ENCODE measurements around the gene PRKCG.

PRKCG gene

DNA sequence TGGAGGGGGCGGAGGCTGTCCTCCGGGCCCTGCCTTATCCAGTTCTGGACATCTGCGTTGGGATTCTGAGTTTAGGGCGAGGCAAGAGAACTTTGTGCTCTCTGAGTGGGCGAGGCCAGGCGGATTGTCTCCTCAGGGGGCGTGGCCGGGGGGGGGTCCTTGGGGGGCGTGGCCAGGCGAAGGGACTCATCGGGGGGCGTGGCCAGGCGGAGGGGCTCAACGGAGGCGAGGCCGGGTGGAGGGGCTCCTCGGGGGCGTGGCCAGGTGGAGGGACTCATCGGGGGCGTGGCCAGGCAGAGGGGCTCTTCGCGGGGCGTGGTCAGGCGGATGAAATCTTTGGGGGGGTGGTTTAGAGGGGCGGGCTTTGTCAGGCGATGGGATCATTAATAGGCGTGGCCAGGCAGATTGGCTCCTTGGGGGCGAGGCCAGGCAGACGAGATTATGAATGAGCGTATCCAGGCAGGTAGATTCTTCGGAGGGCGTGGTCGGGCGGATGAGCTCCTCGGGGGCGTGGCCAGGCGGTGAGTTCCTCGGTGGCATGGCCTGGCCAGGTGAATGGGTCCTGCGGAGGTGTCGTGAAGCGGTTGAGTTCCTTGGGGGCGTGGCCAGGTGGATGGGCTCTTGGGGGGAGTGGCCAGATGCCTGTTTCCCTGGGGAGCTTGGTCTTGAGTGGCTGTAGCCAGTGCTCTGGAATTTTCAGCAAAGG lies 16.8 kb downstream of the PRKCG start:
- no peak for DNase-seq (ENCODE audit: low spot score)

GRCh38 chr19:53900191-53900860 lies 18.3 kb downstream of the PRKCG start:
- DNase-seq (ENCODE audit: low spot score) = no peak

GRCh38 chr19:53903055-53903680 lies 21.2 kb downstream of the PRKCG start:
- DNase-seq (ENCODE audit: low spot score) = no peak

DNA sequence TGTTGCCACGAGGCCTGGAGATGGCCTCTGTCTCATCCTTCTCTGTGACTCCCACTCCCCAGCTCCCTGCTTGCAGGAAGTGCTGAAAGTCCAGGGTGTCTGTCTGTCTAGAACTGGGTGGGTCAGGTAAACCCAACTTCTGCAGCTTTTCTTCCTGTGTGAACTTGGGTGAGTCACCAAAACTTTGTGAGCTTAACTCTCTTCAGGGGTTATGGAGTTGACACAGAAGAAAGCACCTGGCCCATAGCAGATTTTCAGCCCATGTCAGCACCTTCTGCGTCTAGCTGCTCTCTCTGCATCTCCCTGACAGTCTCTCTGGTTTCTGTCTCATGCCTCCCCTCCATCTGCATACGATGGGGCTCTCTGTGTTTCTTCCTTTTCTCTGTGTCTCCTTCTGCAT lies 22.9 kb downstream of the PRKCG start:
- DNase-seq (ENCODE audit: low spot score) = no peak

GRCh38 chr19:53905787-53906186 lies 23.8 kb downstream of the PRKCG start:
- DNase-seq (ENCODE audit: low spot score) = no peak

- no peak for DNase-seq (ENCODE audit: low spot score)
These were observed 24.5 kb downstream of the PRKCG start for GRCh38 chr19:53906211-53907192.

GRCh38 chr19:53907193-53907581 lies 25.2 kb downstream of the PRKCG start:
- no peak for DNase-seq (ENCODE audit: low spot score)

- no peak for DNase-seq (ENCODE audit: low spot score)
These were observed 25.7 kb downstream of the PRKCG start for GRCh38 chr19:53907690-53908089.

DNA sequence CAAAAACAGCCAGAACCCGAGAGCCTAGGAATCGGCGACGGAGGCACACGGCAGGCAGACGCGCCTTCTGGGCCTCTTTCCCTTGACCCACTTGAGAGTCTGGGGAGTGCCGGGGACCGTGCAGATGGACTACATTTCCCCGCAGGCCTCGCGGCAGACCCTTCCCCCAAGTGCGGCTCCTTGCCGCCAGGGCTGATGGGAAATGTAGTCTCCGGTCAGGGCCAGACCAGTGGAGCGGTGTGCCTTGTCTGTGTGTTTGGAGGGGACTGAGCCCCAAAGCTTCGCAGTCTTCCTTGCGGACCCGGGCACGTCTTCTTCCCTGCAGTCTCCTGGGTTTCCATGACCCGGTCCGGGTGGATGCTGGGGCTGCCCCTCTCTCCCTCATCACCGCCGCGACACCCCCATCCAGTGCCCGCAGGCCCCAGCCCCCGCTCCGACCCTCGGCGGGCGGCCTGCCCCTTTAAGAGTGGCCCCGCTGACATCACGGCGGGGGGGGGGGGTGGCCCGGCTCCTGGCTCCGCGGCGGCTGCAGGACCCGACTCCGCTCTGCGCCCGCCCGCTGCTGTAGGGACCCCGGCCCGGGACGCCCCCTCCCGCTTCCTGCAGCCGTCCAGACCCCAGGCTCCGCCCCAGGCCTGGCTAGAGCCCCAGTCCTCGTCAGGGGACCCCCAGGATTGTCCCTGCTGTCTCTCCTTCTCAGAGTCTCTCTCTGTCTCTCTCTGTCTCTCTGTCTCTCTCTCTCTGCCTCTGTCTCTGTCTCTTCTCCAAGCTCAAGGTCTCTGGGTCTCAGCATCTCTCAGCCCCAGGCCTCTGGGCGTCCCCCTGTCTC lies 26.3 kb downstream of the PRKCG start:
- DNase-seq (ENCODE audit: low spot score) = peak; percentile 40

DNA sequence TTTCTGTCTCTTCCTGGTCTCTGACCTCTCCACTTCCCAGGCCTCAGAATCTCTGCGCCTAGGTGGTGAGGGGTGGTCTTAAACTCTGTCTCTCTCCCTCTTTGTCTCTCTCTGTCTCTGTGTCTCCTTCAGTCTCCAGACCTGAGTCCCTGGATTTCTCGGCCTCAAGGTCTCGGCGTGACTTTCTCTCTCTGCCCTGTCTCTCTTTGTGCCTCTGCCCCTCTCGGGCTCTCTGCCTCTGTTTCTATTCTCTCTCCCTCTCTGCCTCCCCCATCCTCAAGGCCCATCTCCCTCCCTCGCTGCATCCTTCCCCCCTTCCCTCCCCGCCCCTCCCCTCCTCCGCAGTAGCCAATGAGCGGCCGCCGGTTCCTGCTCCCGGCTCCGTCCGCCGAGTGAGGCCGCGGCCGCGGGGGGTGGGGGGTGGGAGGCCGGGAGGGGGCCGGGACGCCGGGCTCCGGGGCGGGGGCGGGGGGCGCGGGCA lies 27.0 kb downstream of the PRKCG start, which contains the start of gene CACNG7:
Gene CACNG7 (plus strand): TSS at position 344 of the 481 bp plus-strand sequence. CDS start 3,554 bp downstream, outside the sequence.
- no peak for DNase-seq (ENCODE audit: low spot score)

- no peak for DNase-seq (ENCODE audit: low spot score)
These were observed 27.6 kb downstream of the PRKCG start for GRCh38 chr19:53909471-53910169.

DNA sequence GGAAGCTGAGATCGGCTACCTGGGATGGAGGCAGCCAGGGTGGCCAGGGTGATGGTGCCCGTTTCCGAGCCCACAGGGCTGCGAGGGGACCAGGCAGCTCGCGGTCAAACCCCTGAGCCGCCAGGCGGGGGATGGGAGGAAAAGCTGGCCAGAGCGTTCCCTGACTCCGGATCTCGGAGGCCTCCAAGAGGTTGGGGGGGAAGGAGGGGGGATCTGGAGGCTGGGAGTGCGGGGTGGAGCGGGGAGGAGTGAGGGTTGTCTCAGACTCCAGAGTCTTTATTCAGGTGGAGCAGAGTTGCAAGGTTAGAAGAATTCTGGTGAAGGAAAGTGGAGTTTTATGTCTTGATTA lies 28.1 kb downstream of the PRKCG start:
- no peak for DNase-seq (ENCODE audit: low spot score)

DNA sequence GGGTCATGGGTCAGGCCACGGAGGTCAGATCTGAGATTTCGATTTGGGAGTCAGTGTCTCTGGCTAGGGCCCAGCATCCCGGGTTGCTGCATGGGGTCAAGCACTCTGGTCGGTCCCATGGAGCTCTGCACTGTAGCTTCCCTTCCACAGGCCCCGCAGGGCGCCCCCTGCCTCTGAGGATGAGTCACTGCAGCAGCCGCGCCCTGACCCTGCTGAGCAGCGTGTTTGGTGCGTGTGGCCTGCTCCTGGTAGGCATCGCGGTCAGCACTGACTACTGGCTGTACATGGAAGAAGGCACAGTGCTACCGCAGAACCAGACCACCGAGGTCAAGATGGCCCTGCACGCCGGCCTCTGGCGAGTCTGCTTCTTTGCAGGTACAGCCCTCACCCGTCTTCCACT lies 30.7 kb downstream of the PRKCG start:
- DNase-seq (ENCODE audit: low spot score) = no peak

DNA sequence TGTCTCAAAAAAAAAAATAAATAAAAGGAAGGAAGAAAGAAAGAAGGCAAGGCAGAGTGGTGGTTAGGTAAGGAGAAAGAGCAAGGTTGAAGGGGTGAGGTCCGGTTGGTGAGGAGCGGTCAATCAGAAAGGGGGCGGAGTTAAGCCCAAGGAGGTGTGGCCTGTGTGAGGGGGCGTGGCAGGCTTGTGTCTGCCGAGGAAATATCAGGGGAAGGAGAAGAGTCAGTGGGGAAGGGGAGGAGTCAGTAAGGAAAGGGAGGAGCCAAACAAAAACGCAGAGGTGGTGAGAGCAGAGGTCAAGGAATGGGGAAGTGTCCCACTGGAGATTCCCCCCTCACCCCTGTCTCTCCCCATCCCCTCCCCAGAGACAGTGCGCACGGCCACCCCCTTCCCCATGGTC lies 33.0 kb downstream of the PRKCG start:
- no peak for DNase-seq (ENCODE audit: low spot score)

DNA sequence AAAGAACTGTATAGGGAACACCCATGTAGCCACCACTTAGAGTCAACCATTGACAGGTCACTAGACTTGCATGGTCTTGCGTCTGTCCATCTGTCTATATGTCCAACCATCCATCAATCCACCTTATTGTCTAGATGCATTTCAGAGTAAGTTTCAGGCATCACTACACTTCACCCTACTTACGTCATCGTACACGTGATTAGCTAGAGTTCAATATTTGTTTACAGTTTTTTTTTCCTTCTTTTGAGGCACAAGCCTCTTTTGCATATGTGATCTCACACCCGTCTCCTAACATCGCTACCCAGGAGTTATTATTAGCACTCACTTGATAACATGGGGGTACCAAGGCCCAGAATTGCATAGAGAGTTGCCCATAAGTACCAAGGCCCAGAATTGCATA lies 34.0 kb downstream of the PRKCG start:
- no peak for DNase-seq (ENCODE audit: low spot score)

GRCh38 chr19:53917356-53917755 lies 35.4 kb downstream of the PRKCG start:
- no peak for DNase-seq (ENCODE audit: low spot score)

DNA sequence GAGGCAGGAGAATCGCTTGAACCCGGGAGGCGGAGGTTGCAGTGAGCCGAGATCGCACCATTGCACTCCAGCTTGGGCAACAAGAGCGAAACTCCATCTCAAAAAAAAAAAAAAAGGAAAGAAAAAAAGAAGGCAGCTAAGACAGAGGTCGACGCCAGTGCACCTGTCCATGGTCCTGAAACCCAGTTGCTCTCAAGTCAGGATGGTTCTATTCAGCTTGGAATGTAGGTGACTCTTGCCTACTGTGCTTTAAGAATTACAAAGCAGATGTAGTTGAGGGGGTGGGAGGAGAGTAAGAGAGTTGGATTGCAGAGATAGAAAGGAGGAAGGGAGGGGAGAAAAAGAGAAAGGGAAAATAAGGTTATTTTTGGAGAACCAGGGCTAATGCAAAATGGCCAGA lies 45.7 kb downstream of the PRKCG start:
- peak; percentile 52 for DNase-seq (ENCODE audit: low spot score)

- no peak for DNase-seq (ENCODE audit: low spot score)
These were observed 54.0 kb downstream of the PRKCG start for GRCh38 chr19:53936029-53936428.

- DNase-seq (ENCODE audit: low spot score) = no peak
These were observed 60.2 kb downstream of the PRKCG start for GRCh38 chr19:53942001-53942786.

- DNase-seq (ENCODE audit: low spot score) = no peak
These were observed 62.4 kb downstream of the PRKCG start for GRCh38 chr19:53944416-53944815.

Measured in kidney capillary endothelial cell (primary cell).